Activated effector memory CD4-positive, alpha-beta T cell treated with anti-CD3 and anti-CD28 coated beads, Interleukin-2, amount 50 U/mL, for 16 hours (primary cell): Measurements from ENCODE around the gene POC1B.
"Not testable (repeated sequence)": the region's sequence is repeated elsewhere in the genome, so short reads cannot be mapped to it uniquely, and the experiment has no call there.

Experiments
- DNase-seq: peaks from one replicate; pipeline ENCODE4 v3.0.0-alpha.2; 2020

Gene POC1B

GRCh38 chr12:89461649-89462612, 63.9 kb downstream of the POC1B start:
- DNase-seq = no peak

- DNase-seq = no peak
Measured at GRCh38 chr12:89461190-89461589, 64.7 kb downstream of the POC1B start.

- DNase-seq = not testable (repeated sequence)
Measured at GRCh38 chr12:89459279-89459678, 66.6 kb downstream of the POC1B start.

GRCh38 chr12:89456565-89456964, 69.3 kb downstream of the POC1B start:
- DNase-seq = no peak

GRCh38 chr12:89454080-89454848, 71.6 kb downstream of the POC1B start:
- no peak for DNase-seq

- no peak for DNase-seq
Measured at GRCh38 chr12:89453121-89453978, 72.5 kb downstream of the POC1B start.

- DNase-seq = no peak
Measured at GRCh38 chr12:89451841-89452251, 74.0 kb downstream of the POC1B start.

- DNase-seq = no peak
Measured at GRCh38 chr12:89450907-89451306, 74.9 kb downstream of the POC1B start.

- DNase-seq = no peak
Measured at GRCh38 chr12:89448951-89449371, 76.9 kb downstream of the POC1B start.

- no peak for DNase-seq
Measured at GRCh38 chr12:89448526-89448925, 77.3 kb downstream of the POC1B start.

- DNase-seq = no peak
Measured at GRCh38 chr12:89439941-89440340, 85.9 kb downstream of the POC1B start.

- DNase-seq = no peak
Measured at GRCh38 chr12:89437231-89437630, 88.6 kb downstream of the POC1B start.

- DNase-seq = no peak
Measured at GRCh38 chr12:89436062-89436461, 89.8 kb downstream of the POC1B start.

GRCh38 chr12:89433634-89434033, 92.2 kb downstream of the POC1B start:
- DNase-seq = no peak

- no peak for DNase-seq
Measured at GRCh38 chr12:89432396-89432795, 93.5 kb downstream of the POC1B start.

GRCh38 chr12:89429528-89429927, 96.3 kb downstream of the POC1B start:
- no peak for DNase-seq

GRCh38 chr12:89427508-89428156, 98.2 kb downstream of the POC1B start:
- no peak for DNase-seq

GRCh38 chr12:89424846-89425245, 101.0 kb downstream of the POC1B start:
- DNase-seq = no peak

GRCh38 chr12:89424389-89424788, 101.5 kb downstream of the POC1B start:
- no peak for DNase-seq

GRCh38 chr12:89421092-89421835, 104.6 kb downstream of the POC1B start:
- DNase-seq = no peak

GRCh38 chr12:89418228-89418910, 107.5 kb downstream of the POC1B start:
- no peak for DNase-seq
